ENCODE results near the gene PTX3.

DNA sequence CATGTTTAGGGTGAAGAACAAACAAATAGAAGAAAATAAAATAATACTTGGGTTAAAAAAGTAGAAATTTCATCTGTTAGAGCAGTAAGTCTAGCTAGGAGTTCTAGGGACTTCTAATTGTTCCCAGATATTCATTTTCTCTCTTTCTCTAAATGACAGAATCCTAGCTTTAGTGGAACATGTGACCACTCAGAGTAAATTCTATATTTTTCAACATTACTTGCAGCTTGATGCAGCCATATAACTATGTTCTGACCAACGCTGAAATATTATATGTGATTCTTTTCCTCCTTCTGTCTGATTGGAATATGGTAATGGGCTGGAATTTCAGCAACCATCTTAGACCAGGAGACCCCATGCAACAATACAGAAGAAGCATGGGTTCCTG is 8.1 kb downstream of the PTX3 start:
- TF ChIP-seq, protein P1, sequence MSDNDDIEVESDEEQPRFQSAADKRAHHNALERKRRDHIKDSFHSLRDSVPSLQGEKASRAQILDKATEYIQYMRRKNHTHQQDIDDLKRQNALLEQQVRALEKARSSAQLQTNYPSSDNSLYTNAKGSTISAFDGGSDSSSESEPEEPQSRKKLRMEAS (IDR thresholded peaks at IDR 0.05): no peak
- TF ChIP-seq TAF1 (IDR thresholded peaks at IDR 0.05; ENCODE audit: low read depth) (no peak), CEBPB (IDR thresholded peaks at IDR 0.05) (no peak)
